ENCODE results near the gene GGA2.

Gene GGA2

GRCh38 chr16:23436951-23437350 is 73.3 kb downstream of the GGA2 start:
- TF ChIP-seq CTCF (IDR thresholded peaks at IDR 0.05; ENCODE audit: extremely low read depth, missing control alignments): no peak
- no peak for DNase-seq (ENCODE audit: low spot score)

GRCh38 chr16:23435500-23435899 is 74.8 kb downstream of the GGA2 start:
- peak; percentile 67 for DNase-seq (ENCODE audit: low spot score)

GRCh38 chr16:23434380-23434779 is 75.9 kb downstream of the GGA2 start:
- peak; percentile 83 for TF ChIP-seq CTCF (IDR thresholded peaks at IDR 0.05; ENCODE audit: extremely low read depth, missing control alignments)
- peak; percentile 76 for DNase-seq (ENCODE audit: low spot score)

More at GRCh38 chr16:23435500-23435899, 74.8 kb downstream of the GGA2 start:
- peak; percentile 87 for TF ChIP-seq CTCF (IDR thresholded peaks at IDR 0.05; ENCODE audit: extremely low read depth, missing control alignments)

- no peak for TF ChIP-seq CTCF (IDR thresholded peaks at IDR 0.05; ENCODE audit: extremely low read depth, missing control alignments)
- no peak for DNase-seq (ENCODE audit: low spot score)
Observed at GRCh38 chr16:23433261-23433920, 76.9 kb downstream of the GGA2 start.

- TF ChIP-seq CTCF (IDR thresholded peaks at IDR 0.05; ENCODE audit: extremely low read depth, missing control alignments): no peak
- no peak for DNase-seq (ENCODE audit: low spot score)
Observed at GRCh38 chr16:23432176-23433128, 77.8 kb downstream of the GGA2 start.

GRCh38 chr16:23428351-23428750 is 81.9 kb downstream of the GGA2 start:
- TF ChIP-seq CTCF (IDR thresholded peaks at IDR 0.05; ENCODE audit: extremely low read depth, missing control alignments): no peak
- DNase-seq (ENCODE audit: low spot score): no peak

Data from GM20000 (cell line).